NK-92 (cell line): ENCODE results near the gene EMX1.

Source experiments
- DNase-seq: peaks from one replicate; lab custom pipeline; 2025; ENCODE audit not compliant: unreplicated experiment; lab: John Stamatoyannopoulos, UW

The EMX1 gene

GRCh38 chr2:72942881-72943418, 25.6 kb downstream of the EMX1 start:
- no peak for DNase-seq

- DNase-seq, result no peak
Observed at GRCh38 chr2:72943540-72944395, 26.4 kb downstream of the EMX1 start.

DNA sequence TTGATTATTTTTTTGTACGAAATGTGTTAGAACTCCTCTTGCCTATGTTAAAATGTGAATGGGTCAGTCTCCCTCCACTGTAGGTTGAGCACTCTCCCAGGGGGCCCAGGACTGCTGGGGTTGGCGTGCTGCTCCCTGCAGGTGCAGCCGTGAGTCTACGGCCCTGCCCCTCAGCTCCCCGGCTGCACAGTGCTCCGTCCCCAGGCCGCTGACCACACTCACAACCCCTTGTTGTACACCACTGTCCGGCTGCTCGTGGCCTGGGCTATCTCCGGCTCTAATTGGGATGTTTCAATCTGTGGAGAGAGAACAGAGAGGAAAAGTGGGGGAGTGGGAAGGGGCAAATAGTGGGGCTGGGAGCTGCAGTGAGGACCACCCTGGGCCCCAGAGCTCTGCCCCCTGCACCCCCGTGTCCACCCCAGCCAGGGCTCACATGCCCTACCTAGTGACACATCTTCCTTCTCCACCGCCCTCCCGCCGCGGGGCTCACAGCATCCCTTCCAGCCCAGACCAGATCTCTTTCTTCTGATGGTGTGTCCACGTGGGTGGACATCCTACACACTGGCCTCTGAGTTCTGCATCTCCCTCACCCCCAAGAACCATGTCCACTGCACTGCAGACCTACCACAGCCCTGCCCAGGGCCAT, 27.6 kb downstream of the EMX1 start:
- no peak for DNase-seq

DNA sequence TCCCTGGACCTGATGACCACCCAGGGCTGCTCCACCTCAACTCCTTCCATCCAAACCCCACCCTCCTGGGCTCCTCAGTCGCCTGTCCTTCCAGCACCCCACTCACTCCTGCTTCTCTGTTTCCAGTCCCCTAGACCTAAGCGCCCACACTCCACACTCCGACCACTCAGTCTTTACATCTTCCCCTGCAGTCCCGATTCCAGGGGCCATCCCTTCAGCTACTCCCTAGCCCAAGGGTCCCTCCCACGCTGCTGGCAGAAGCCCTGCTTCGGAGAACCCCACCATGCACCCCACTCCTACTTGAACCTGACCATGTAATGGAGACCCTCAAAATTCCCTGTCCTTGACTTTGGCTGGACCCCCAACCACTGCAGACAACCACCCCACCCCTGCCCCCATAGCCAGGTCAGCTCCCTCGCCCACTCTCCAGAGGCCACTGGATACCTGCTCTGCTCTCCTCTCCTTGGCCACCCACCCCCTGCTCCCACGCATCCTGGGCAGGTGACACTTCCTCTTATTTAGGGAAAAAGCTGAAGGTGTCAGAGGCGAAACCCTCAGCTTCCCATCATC, 28.2 kb downstream of the EMX1 start:
- DNase-seq, result no peak

DNA sequence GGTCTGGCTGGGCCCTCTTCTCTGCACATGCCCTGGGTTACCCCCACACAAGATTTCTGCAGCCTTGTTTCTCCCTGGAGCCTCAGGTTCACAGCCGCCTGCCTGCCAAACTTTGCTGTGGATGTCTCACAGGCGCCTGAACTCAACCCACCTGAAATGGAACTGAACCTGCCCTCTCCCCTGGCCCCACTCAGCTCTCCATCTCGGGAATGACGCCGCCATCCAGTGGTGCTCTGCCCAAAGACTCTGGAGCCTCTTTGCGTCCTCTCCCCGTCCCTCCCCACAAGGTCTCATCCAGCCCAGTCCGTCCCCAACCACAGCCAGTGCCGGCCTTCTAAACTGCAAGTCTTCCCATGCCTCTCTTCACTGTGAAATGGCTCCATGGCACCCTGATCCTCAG, 29.1 kb downstream of the EMX1 start:
- DNase-seq, result no peak

GRCh38 chr2:72947952-72948830, 30.9 kb downstream of the EMX1 start:
- no peak for DNase-seq

DNA sequence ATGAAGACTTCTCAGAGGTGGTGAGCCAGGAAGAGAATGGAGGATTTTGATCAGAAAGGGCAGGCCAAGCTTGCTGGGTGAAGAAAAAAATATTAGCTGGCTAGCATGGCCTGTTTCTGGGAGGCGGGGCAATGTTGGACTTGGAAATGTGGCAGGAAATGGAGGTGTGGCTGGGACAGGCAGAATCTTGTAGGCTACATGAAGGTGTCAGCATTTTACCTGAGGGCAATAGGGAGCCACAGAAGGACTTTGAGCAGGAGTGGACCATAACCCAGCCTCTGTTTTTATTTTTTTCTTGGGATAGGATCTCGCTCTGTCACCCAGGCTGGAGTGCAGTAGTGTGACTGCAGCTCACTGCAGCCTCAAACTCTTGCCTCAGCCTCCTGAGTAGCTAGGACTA, 31.7 kb downstream of the EMX1 start:
- DNase-seq, result no peak

DNA sequence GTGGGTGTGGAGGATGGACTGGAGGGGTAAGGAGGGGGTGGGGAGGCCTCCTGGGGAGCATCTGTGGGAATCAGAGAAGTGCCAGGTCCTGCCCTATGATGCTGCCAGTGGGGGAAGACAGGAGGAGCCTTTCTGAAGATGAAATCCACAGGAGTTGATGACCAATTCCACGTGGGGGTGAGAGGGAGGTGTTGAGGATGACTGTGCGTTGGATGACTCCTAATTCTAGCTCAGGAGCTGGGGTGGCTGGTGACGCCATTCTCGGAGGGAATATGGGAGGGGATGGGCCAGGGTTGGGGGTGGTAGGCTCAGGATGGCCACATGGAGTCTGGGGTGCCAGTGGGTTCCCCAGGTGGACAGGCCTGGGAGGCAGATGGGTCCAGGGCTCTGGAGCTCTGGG, 32.3 kb downstream of the EMX1 start:
- no peak for DNase-seq

GRCh38 chr2:72950558-72951255, 33.4 kb downstream of the EMX1 start:
- no peak for DNase-seq

GRCh38 chr2:72951303-72952095, 34.2 kb downstream of the EMX1 start:
- DNase-seq, result no peak

DNA sequence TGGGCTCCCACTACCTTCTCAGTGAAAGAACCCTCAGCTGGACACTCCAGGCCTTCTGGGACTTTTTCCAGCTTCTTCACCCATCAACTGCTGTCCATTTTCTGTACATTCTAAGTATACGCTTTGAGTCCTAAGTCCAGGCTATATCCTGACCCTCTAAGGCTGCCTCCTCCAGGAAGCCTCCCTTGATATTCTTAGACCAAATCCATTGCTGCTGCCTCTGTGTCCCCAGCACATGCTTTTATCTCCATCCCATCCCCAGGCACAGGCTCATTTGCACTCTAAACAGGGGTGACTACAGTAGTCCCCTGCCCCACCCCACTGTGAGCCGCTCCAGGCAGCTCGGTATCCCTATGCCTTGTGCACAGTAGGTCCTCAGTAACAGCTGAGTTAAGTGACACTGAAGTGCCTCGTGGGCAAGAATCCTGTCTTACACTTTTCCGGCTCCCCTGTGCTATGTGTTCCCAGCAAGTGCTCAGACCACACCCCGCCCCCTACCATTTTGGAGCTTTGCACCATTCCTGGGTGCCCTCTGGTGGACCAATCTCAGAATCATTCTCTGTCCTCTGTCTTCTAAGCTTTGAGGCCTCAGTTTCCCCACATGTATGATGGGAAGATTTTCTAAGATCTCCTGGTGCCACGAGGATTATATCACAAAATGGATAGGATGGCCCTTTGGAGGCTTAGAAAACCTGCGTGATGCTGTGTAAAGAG, 34.9 kb downstream of the EMX1 start:
- no peak for DNase-seq

GRCh38 chr2:72952961-72953360, 35.6 kb downstream of the EMX1 start:
- no peak for DNase-seq

GRCh38 chr2:72953528-72953927, 36.2 kb downstream of the EMX1 start:
- DNase-seq, result no peak

DNA sequence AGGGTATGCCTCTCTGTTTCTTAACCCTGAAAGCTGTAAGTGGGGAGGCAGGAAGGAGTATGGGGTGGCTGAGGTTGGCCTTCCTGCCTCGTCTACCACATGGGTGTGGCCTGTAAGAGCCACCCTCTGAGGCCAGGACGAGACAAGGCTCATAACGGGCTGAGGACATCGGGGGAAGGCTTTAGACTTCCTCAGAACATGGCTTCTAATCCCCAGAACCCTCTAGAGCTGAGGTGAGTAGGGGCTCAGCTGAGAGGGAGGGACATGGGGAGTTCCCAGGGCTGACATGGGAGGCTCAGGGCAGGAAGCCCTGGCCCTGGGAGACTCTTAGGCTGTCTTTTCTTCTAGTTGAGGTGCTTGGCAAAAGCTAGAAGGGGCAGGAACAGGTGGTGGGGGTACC, 36.7 kb downstream of the EMX1 start:
- DNase-seq, result no peak

DNA sequence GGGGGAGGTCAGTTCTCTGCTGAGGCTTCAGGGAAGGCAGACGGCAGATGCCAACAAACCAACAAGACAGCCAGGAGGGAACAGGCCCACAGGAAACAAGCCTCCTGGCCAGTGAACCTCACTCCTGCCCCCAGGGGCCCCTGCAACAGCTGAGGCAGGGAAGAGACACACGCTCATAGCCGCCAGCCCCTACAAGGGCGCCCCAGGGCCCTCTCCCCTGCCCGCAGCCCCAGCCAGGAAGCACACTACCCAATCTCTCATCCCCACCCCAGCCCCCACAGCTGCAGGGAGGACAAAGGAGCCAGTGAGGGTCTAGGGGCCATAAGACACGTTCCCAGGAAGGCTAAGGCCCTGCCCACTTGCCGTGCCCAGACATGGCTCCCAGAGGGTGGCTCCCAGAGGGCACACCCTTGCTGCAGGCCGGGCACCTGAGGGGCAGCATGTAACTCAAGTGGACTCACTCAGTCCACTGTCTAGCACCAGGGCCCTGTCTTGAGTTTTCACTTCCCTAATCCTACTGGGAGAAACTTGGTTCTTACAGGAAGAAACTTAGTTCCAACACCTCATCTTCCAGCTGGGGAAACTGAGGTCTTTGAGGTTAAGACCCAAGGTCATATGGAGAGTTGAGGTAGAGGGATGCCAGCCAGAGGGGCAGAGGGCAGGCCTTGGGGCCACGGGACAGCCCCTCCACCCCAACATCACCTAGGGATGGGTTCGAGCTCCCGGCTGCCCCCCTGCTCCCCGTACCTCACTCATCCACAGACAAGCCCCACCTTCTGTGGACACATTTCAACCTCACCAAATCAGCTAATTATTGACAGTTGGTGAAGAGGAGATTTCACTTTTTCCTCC, 37.3 kb downstream of the EMX1 start:
- DNase-seq, result no peak

DNA sequence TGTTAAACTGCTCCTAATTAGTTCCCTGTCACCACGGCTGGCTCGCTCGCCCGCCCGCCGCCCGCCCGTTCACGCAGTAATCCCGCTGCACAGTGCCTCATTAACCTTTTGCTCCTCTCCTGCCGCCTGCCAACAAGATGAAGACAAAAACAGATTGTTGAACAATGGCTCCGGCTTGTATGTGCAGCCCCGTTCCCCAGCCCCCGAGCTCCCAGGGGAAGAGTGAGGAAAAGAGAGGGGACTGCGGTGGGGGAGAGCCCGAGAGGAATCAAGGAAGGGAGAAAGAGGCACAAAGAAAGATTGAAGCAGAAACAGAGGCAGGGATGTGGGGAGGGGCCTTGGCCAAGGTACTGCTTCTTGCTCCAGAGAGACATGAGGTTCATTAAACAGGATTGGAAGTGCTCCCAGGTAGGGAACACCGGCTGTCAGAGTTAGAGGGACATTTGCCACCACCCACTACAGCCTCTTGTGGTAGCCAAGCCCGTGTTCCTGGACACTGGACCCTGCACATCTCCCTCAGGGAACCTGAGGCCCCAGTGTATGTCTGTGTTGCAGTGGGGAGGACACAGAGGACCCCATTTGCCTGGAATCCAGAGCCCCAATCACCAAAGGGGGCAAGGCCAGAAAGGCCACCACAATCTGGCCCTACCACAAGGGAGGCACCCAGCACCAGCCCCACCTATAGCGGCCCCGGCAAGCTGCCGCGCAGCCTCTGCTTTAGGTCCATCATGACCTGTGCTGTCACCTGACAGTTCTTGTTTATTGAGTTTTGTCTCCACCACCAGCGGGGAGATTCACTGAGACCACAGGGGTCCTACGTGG, 38.1 kb downstream of the EMX1 start:
- no peak for DNase-seq

- no peak for DNase-seq
Observed at GRCh38 chr2:72956050-72956395, 38.7 kb downstream of the EMX1 start.
